ENCODE data around the gene CACNA2D3. TPM values are rescaled to one million over a fixed set of nuclear protein-coding genes. Genes with fewer than 3 reads are reported as not detected.

Gene CACNA2D3
- total RNA-seq, 4 donors from 2014 or later = 0.30 to 9.6 (median 3.9) TPM

- Histone ChIP-seq H3K36me3 (no peaks in the 10 kb centered on the region), H3K4me3 (no peak overlapping the region), H3K9me3 (peaks cover 0 to 15% (median 0%) of the 10 kb centered on the region in 4 donors), H3K27ac (no peak overlapping the region), H3K4me1 (no peaks in the 10 kb centered on the region), H3K27me3 (no peaks in the 10 kb centered on the region)
- no peak for DNase-seq (ENCODE audit: low spot score in 2 of 2)
- 75 to 77% methylated on average over 10 of the region's 10 CpGs for WGBS, 2 donors
- no peak for TF ChIP-seq CTCF (IDR thresholded peaks at IDR 0.05)
- no peak for TF ChIP-seq EP300 (IDR thresholded peaks at IDR 0.05)
- no peak for TF ChIP-seq POLR2A (IDR thresholded peaks at IDR 0.05)
Observed at GRCh38 chr3:54279005-54279583, 156.7 kb downstream of the CACNA2D3 start.

GRCh38 chr3:54283470-54283869, 161.1 kb downstream of the CACNA2D3 start:
- DNase-seq (ENCODE audit: low spot score in 2 of 2) = no peak
- H3K9me3 ChIP-seq = peaks cover 0 to 5% (median 0%) of the 10 kb centered on the region in 4 donors
- no peaks in the 10 kb centered on the region for H3K27me3 ChIP-seq
- H3K4me3 ChIP-seq = no peak overlapping the region
- no peaks in the 10 kb centered on the region for H3K36me3 ChIP-seq
- TF ChIP-seq CTCF (IDR thresholded peaks at IDR 0.05) (no peak), POLR2A (IDR thresholded peaks at IDR 0.05) (no peak), EP300 (IDR thresholded peaks at IDR 0.05) (no peak)
- WGBS, 2 donors = 69 to 79% methylated on average over 4 of the region's 4 CpGs
- H3K4me1 ChIP-seq = no peaks in the 10 kb centered on the region
- H3K27ac ChIP-seq = no peak overlapping the region

GRCh38 chr3:54294214-54294613, 171.9 kb downstream of the CACNA2D3 start:
- no peaks in the 10 kb centered on the region for H3K27me3 ChIP-seq
- no peaks in the 10 kb centered on the region for H3K36me3 ChIP-seq
- no peak overlapping the region for H3K27ac ChIP-seq
- peaks cover 0 to 5% (median 0%) of the 10 kb centered on the region in 4 donors for H3K9me3 ChIP-seq
- DNase-seq (ENCODE audit: low spot score in 2 of 2) = no peak
- H3K4me3 ChIP-seq = no peak overlapping the region
- no peak for TF ChIP-seq POLR2A (IDR thresholded peaks at IDR 0.05)
- no peak for TF ChIP-seq CTCF (IDR thresholded peaks at IDR 0.05)
- TF ChIP-seq EP300 (IDR thresholded peaks at IDR 0.05) = no peak
- H3K4me1 ChIP-seq = no peaks in the 10 kb centered on the region
- WGBS, 2 donors = 42 to 51% methylated on average over 4 of the region's 4 CpGs

GRCh38 chr3:54296531-54296930, 174.2 kb downstream of the CACNA2D3 start:
- DNase-seq (ENCODE audit: low spot score in 2 of 2) = no peak
- WGBS, 2 donors = 52 to 55% methylated on average over 8 of the region's 8 CpGs
- TF ChIP-seq EP300 (IDR thresholded peaks at IDR 0.05) (no peak), CTCF (IDR thresholded peaks at IDR 0.05) (no peak), POLR2A (IDR thresholded peaks at IDR 0.05) (no peak)
- Histone ChIP-seq H3K36me3 (no peaks in the 10 kb centered on the region), H3K9me3 (no peaks in the 10 kb centered on the region), H3K27ac (no peak overlapping the region), H3K4me3 (no peak overlapping the region), H3K27me3 (no peaks in the 10 kb centered on the region), H3K4me1 (no peaks in the 10 kb centered on the region)

GRCh38 chr3:54299169-54299935, 177.0 kb downstream of the CACNA2D3 start:
- no peak overlapping the region for H3K4me3 ChIP-seq
- no peaks in the 10 kb centered on the region for H3K36me3 ChIP-seq
- DNase-seq (ENCODE audit: low spot score in 2 of 2) = no peak
- no peaks in the 10 kb centered on the region for H3K27me3 ChIP-seq
- H3K4me1 ChIP-seq = no peaks in the 10 kb centered on the region
- no peaks in the 10 kb centered on the region for H3K9me3 ChIP-seq
- TF ChIP-seq EP300 (IDR thresholded peaks at IDR 0.05) (no peak), POLR2A (IDR thresholded peaks at IDR 0.05) (no peak), CTCF (IDR thresholded peaks at IDR 0.05) (no peak)
- 79 to 81% methylated on average over 13 of the region's 13 CpGs for WGBS, 2 donors
- no peak overlapping the region for H3K27ac ChIP-seq

All from tibial nerve (tissue), 4 donors.